IPS-NIHi7 (cell line): ENCODE data around the gene TIGAR.
A peak's percentile ranks its signal among the peaks of the same experiment; 100 is the strongest.

Source experiments
- DNase-seq: peaks from one replicate; pipeline ENCODE4 v3.0.0; 2012; ENCODE audit warnings: mixed read lengths; ENCODE audit errors: extremely low spot score

TIGAR gene

GRCh38 chr12:4320853-4321701, at the start of gene TIGAR:
Gene TIGAR (plus strand): TSS chr12:4321213. CDS start chr12:4321272, 59 bp downstream.
- DNase-seq: peak; percentile 99

GRCh38 chr12:4271717-4272423, 49.1 kb upstream of the TIGAR start:
- DNase-seq: peak; percentile 64

- no peak for DNase-seq
Measured at GRCh38 chr12:4272424-4273272, 48.4 kb upstream of the TIGAR start.

GRCh38 chr12:4273273-4273651, 47.8 kb upstream of the TIGAR start:
- DNase-seq: no peak

- DNase-seq: peak; percentile 91
Measured at GRCh38 chr12:4273652-4274395, 47.2 kb upstream of the TIGAR start, which contains the start of gene CCND2. Gene CCND2 (plus strand): TSS chr12:4273762. CDS start chr12:4274041, 279 bp downstream.

- no peak for DNase-seq
Measured at GRCh38 chr12:4274396-4275015, 46.5 kb upstream of the TIGAR start.

GRCh38 chr12:4275016-4275869, 45.8 kb upstream of the TIGAR start:
- no peak for DNase-seq

- no peak for DNase-seq
Measured at GRCh38 chr12:4275870-4276301, 45.1 kb upstream of the TIGAR start.

- peak; percentile 84 for DNase-seq
Measured at GRCh38 chr12:4276524-4277204, 44.3 kb upstream of the TIGAR start.

GRCh38 chr12:4277205-4277543, 43.8 kb upstream of the TIGAR start:
- DNase-seq: no peak

- no peak for DNase-seq
Measured at GRCh38 chr12:4277857-4278256, 43.2 kb upstream of the TIGAR start.

- no peak for DNase-seq
Measured at GRCh38 chr12:4278329-4279197, 42.5 kb upstream of the TIGAR start.

- no peak for DNase-seq
Measured at GRCh38 chr12:4279198-4279690, 41.8 kb upstream of the TIGAR start.

- no peak for DNase-seq
Measured at GRCh38 chr12:4280351-4281163, 40.5 kb upstream of the TIGAR start.

- DNase-seq: no peak
Measured at GRCh38 chr12:4281173-4281654, 39.8 kb upstream of the TIGAR start.

- no peak for DNase-seq
Measured at GRCh38 chr12:4282103-4282891, 38.7 kb upstream of the TIGAR start.
